Activated naive CD8-positive, alpha-beta T cell (primary cell): Measurements from ENCODE around the gene KCNQ2.

Source experiments
- H3K27ac Mint-ChIP-seq: one replicate; pipeline ENCODE4 v1.8.0; 2021; ENCODE audit warnings: mixed read lengths
- H3K27me3 Mint-ChIP-seq: one replicate; pipeline ENCODE4 v1.8.0; 2021; ENCODE audit warnings: mixed read lengths
- H3K36me3 Mint-ChIP-seq: one replicate; pipeline ENCODE4 v1.8.0; 2021; ENCODE audit warnings: mixed read lengths
- H3K4me1 Mint-ChIP-seq: one replicate; pipeline ENCODE4 v1.8.0; 2021; ENCODE audit warnings: low read depth, mixed read lengths
- H3K4me3 Mint-ChIP-seq: one replicate; pipeline ENCODE4 v1.8.0; 2021; ENCODE audit warnings: mild to moderate bottlenecking, mixed read lengths
- H3K9me3 Mint-ChIP-seq: one replicate; pipeline ENCODE4 v1.8.0; 2021; ENCODE audit warnings: low read depth, mixed read lengths

Gene KCNQ2

GRCh38 chr20:63377256-63377941, 95.1 kb downstream of the KCNQ2 start:
- H3K27me3 Mint-ChIP-seq: peaks cover 16% of the 10 kb centered on the region

GRCh38 chr20:63376283-63377250, 95.9 kb downstream of the KCNQ2 start:
- no peaks in the 10 kb centered on the region for H3K9me3 Mint-ChIP-seq
- H3K36me3 Mint-ChIP-seq: no peaks in the 10 kb centered on the region
- no peaks in the 10 kb centered on the region for H3K4me1 Mint-ChIP-seq
- H3K4me3 Mint-ChIP-seq: no peak overlapping the region
- no peak overlapping the region for H3K27ac Mint-ChIP-seq
- peaks cover 16% of the 10 kb centered on the region for H3K27me3 Mint-ChIP-seq

More at GRCh38 chr20:63377256-63377941, 95.1 kb downstream of the KCNQ2 start:
- Mint-ChIP-seq H3K4me3 (no peak overlapping the region), H3K27ac (no peak overlapping the region), H3K9me3 (no peaks in the 10 kb centered on the region), H3K36me3 (no peaks in the 10 kb centered on the region), H3K4me1 (no peaks in the 10 kb centered on the region)

GRCh38 chr20:63375438-63375837, 97.0 kb downstream of the KCNQ2 start:
- Mint-ChIP-seq H3K27me3 (peaks cover 16% of the 10 kb centered on the region), H3K36me3 (no peaks in the 10 kb centered on the region), H3K4me1 (no peaks in the 10 kb centered on the region), H3K9me3 (no peaks in the 10 kb centered on the region), H3K4me3 (no peak overlapping the region), H3K27ac (no peak overlapping the region)

- Mint-ChIP-seq H3K4me3 (no peak overlapping the region), H3K9me3 (no peaks in the 10 kb centered on the region), H3K27me3 (peaks cover 16% of the 10 kb centered on the region), H3K36me3 (no peaks in the 10 kb centered on the region), H3K4me1 (no peaks in the 10 kb centered on the region), H3K27ac (no peak overlapping the region)
Observed at GRCh38 chr20:63374504-63374903, 98.0 kb downstream of the KCNQ2 start.

- Mint-ChIP-seq H3K9me3 (no peaks in the 10 kb centered on the region), H3K36me3 (no peaks in the 10 kb centered on the region), H3K4me3 (no peak overlapping the region), H3K27me3 (peaks cover 14% of the 10 kb centered on the region), H3K4me1 (no peaks in the 10 kb centered on the region), H3K27ac (no peak overlapping the region)
Observed at GRCh38 chr20:63373996-63374395, 98.5 kb downstream of the KCNQ2 start.

GRCh38 chr20:63372971-63373885, 99.2 kb downstream of the KCNQ2 start:
- Mint-ChIP-seq H3K27ac (no peak overlapping the region), H3K27me3 (peaks cover 9% of the 10 kb centered on the region), H3K9me3 (no peaks in the 10 kb centered on the region), H3K4me3 (no peak overlapping the region), H3K36me3 (no peaks in the 10 kb centered on the region), H3K4me1 (no peaks in the 10 kb centered on the region)

GRCh38 chr20:63371291-63371865, 101.1 kb downstream of the KCNQ2 start:
- no peaks in the 10 kb centered on the region for H3K36me3 Mint-ChIP-seq
- H3K4me1 Mint-ChIP-seq: no peaks in the 10 kb centered on the region
- no peak overlapping the region for H3K27ac Mint-ChIP-seq
- H3K9me3 Mint-ChIP-seq: no peaks in the 10 kb centered on the region
- H3K27me3 Mint-ChIP-seq: peaks cover 5% of the 10 kb centered on the region
- H3K4me3 Mint-ChIP-seq: no peak overlapping the region

- Mint-ChIP-seq H3K36me3 (no peaks in the 10 kb centered on the region), H3K4me3 (no peak overlapping the region), H3K27ac (no peak overlapping the region), H3K9me3 (no peaks in the 10 kb centered on the region), H3K27me3 (peaks cover 3% of the 10 kb centered on the region), H3K4me1 (no peaks in the 10 kb centered on the region)
Observed at GRCh38 chr20:63370618-63371187, 101.8 kb downstream of the KCNQ2 start.

- Mint-ChIP-seq H3K4me3 (no peak overlapping the region), H3K4me1 (no peaks in the 10 kb centered on the region), H3K27ac (no peak overlapping the region), H3K9me3 (no peaks in the 10 kb centered on the region), H3K36me3 (no peaks in the 10 kb centered on the region), H3K27me3 (peaks cover 3% of the 10 kb centered on the region)
Observed at GRCh38 chr20:63369724-63370617, 102.5 kb downstream of the KCNQ2 start.

- no peak overlapping the region for H3K27ac Mint-ChIP-seq
- H3K4me1 Mint-ChIP-seq: no peaks in the 10 kb centered on the region
- no peak overlapping the region for H3K4me3 Mint-ChIP-seq
- peaks cover 3% of the 10 kb centered on the region for H3K27me3 Mint-ChIP-seq
- no peaks in the 10 kb centered on the region for H3K36me3 Mint-ChIP-seq
- no peaks in the 10 kb centered on the region for H3K9me3 Mint-ChIP-seq
Observed at GRCh38 chr20:63369024-63369530, 103.4 kb downstream of the KCNQ2 start.

GRCh38 chr20:63368151-63368550, 104.3 kb downstream of the KCNQ2 start:
- Mint-ChIP-seq H3K27me3 (peaks cover 3% of the 10 kb centered on the region), H3K9me3 (no peaks in the 10 kb centered on the region), H3K4me3 (no peak overlapping the region), H3K4me1 (no peaks in the 10 kb centered on the region), H3K36me3 (no peaks in the 10 kb centered on the region), H3K27ac (no peak overlapping the region)

- H3K9me3 Mint-ChIP-seq: no peaks in the 10 kb centered on the region
Observed at GRCh38 chr20:63367446-63368055, 104.9 kb downstream of the KCNQ2 start.

More at GRCh38 chr20:63367446-63368055, 104.9 kb downstream of the KCNQ2 start:
- Mint-ChIP-seq H3K4me1 (peaks cover under 1% of the 10 kb centered on the region), H3K27ac (no peak overlapping the region), H3K36me3 (no peaks in the 10 kb centered on the region), H3K4me3 (no peak overlapping the region), H3K27me3 (peaks cover 6% of the 10 kb centered on the region)
